ENCODE data around the gene MTCL3.

The MTCL3 gene

GRCh38 chr6:127520066-127520465, 931 bp upstream of the MTCL3 start:
- no TSS peak for BruUV-seq (replicated peaks)
- no peak for FAIRE-seq
- Histone ChIP-seq H3K27ac (ENCODE audit: insufficient read depth, low read depth, low read length) (no peak overlapping the region), H2AFZ (ENCODE audit: low read depth, low read length) (no peak overlapping the region), H3K36me3 (ENCODE audit: control insufficient read depth in 2 of 2, extremely low read depth in 1 of 2, insufficient read depth in 2 of 2, low read length in 2 of 2) (no peaks in the 10 kb centered on the region), H3K27me3 (ENCODE audit: control insufficient read depth in 2 of 2, insufficient read depth in 2 of 2, low read length in 2 of 2) (peaks cover 26 to 49% of the 10 kb centered on the region in 2 experiments), H3K9ac (replicated peaks; ENCODE audit: extremely low read depth, insufficient read depth, low read length) (no peak overlapping the region), H3K79me2 (ENCODE audit: control insufficient read depth, insufficient read depth, low read length) (no peaks in the 10 kb centered on the region), H3K9me1 (replicated peaks; ENCODE audit: control insufficient read depth, extremely low read depth, insufficient read depth, low read length) (no peaks in the 10 kb centered on the region), H3K9me3 (replicated peaks; ENCODE audit: control insufficient read depth, insufficient read depth, low read length) (no peaks in the 10 kb centered on the region), H4K20me1 (replicated peaks; ENCODE audit: control insufficient read depth, extremely low read depth, insufficient read depth, low read length) (no peaks in the 10 kb centered on the region), H3K4me2 (ENCODE audit: insufficient read depth, low read length) (no peak overlapping the region), H3K4me3 (replicated peaks in 1 of 3; ENCODE audit: insufficient read depth in 1 of 3, low read depth in 1 of 3, low read length in 3 of 3) (no peak overlapping the region), H3K4me1 (ENCODE audit: control insufficient read depth, extremely low read depth, insufficient read depth, low read length) (peaks cover 15% of the 10 kb centered on the region)
- ChIA-PET CTCF (interaction anchor here (0.8 to 1.3 kb wide), 4 partner anchors 9 to 56 kb away, joined by 3 to 4 read pairs (median 3); no protein-coding TSS in a partner anchor), POLR2A (no interaction called here)
- DNase-seq (ENCODE audit: low read depth, low spot score) = no peak
- intact Hi-C loops (cut with micrococcal nuclease) (no loop called here), dilution Hi-C loops (cut with MboI; ENCODE audit: extremely low pct_ligation_motif_present, low sequenced_read_pairs) (no loop called here)
- TF ChIP-seq GATA2 (IDR thresholded peaks at IDR 0.05; ENCODE audit: insufficient read depth, insufficient read length, low read depth, low read length) = no peak
- no peak for TF ChIP-seq FOS (IDR thresholded peaks at IDR 0.05; ENCODE audit: borderline replicate concordance, insufficient read depth, low read length)
- TF ChIP-seq POLR2A (IDR thresholded peaks at IDR 0.05; ENCODE audit: low read depth, low read length) = no peak
- TF ChIP-seq MYC (IDR thresholded peaks at IDR 0.05; ENCODE audit: low read depth, low read length) = no peak

- no peaks in the 10 kb centered on the region for H4K20me1 ChIP-seq (replicated peaks; ENCODE audit: control insufficient read depth, extremely low read depth, insufficient read depth, low read length)
- no TSS peak for BruUV-seq (replicated peaks)
- H3K4me1 ChIP-seq (ENCODE audit: control insufficient read depth, extremely low read depth, insufficient read depth, low read length) = peaks cover 15% of the 10 kb centered on the region
- intact Hi-C loops (cut with micrococcal nuclease) = no loop called here
- ChIA-PET CTCF (interaction anchor here (0.6 to 1.3 kb wide), 5 partner anchors 9 to 93 kb away, joined by 3 to 4 read pairs (median 4); no protein-coding TSS in a partner anchor), POLR2A (no interaction called here)
- no peaks in the 10 kb centered on the region for H3K36me3 ChIP-seq (ENCODE audit: control insufficient read depth in 2 of 2, extremely low read depth in 1 of 2, insufficient read depth in 2 of 2, low read length in 2 of 2)
- H3K9ac ChIP-seq (replicated peaks; ENCODE audit: extremely low read depth, insufficient read depth, low read length) = no peak overlapping the region
- dilution Hi-C loops (cut with MboI; ENCODE audit: extremely low pct_ligation_motif_present, low sequenced_read_pairs) = no loop called here
- no peak overlapping the region for H3K27ac ChIP-seq (ENCODE audit: insufficient read depth, low read depth, low read length)
- H3K27me3 ChIP-seq (ENCODE audit: control insufficient read depth in 2 of 2, insufficient read depth in 2 of 2, low read length in 2 of 2) = peaks cover 32 to 55% of the 10 kb centered on the region in 2 experiments
- no peak for TF ChIP-seq POLR2A (IDR thresholded peaks at IDR 0.05; ENCODE audit: low read depth, low read length)
- no peak for TF ChIP-seq FOS (IDR thresholded peaks at IDR 0.05; ENCODE audit: borderline replicate concordance, insufficient read depth, low read length)
- no peak for TF ChIP-seq JUN (IDR thresholded peaks at IDR 0.05; ENCODE audit: borderline replicate concordance, insufficient read depth, insufficient read length, low read depth)
- TF ChIP-seq EZH2 (IDR thresholded peaks at IDR 0.05; ENCODE audit: borderline replicate concordance, low read depth, low read length, severe bottlenecking) = no peak
- no peak for TF ChIP-seq GATA2 (IDR thresholded peaks at IDR 0.05; ENCODE audit: insufficient read depth, insufficient read length, low read depth, low read length)
- no peak for TF ChIP-seq MAX (IDR thresholded peaks at IDR 0.05; ENCODE audit: insufficient read depth, insufficient read length)
- TF ChIP-seq CTCF (IDR thresholded peaks at IDR 0.05; ENCODE audit: extremely low read depth in 1 of 2, insufficient read depth in 1 of 2, low read depth in 1 of 2, low read length in 2 of 2) = no peak
- no peak for TF ChIP-seq POLR2AphosphoS5 (IDR thresholded peaks at IDR 0.05; ENCODE audit: insufficient read depth, low read depth, low read length)
- no peak for TF ChIP-seq MYC (IDR thresholded peaks at IDR 0.05; ENCODE audit: low read depth, low read length)
- DNase-seq (ENCODE audit: low read depth, low spot score) (no peak), FAIRE-seq (no peak)
- no peaks in the 10 kb centered on the region for H3K9me1 ChIP-seq (replicated peaks; ENCODE audit: control insufficient read depth, extremely low read depth, insufficient read depth, low read length)
- H3K9me3 ChIP-seq (replicated peaks; ENCODE audit: control insufficient read depth, insufficient read depth, low read length) = no peaks in the 10 kb centered on the region
- peak overlapping the region; percentile 30 for H2AFZ ChIP-seq (ENCODE audit: low read depth, low read length)
- H3K4me2 ChIP-seq (ENCODE audit: insufficient read depth, low read length) = peak overlapping the region; percentile 10
- H3K4me3 ChIP-seq (replicated peaks in 1 of 3; ENCODE audit: insufficient read depth in 1 of 3, low read depth in 1 of 3, low read length in 3 of 3) = peak overlapping the region in 1 of 3 experiments; percentile 8
- no peaks in the 10 kb centered on the region for H3K79me2 ChIP-seq (ENCODE audit: control insufficient read depth, insufficient read depth, low read length)
Observed at GRCh38 chr6:127519469-127519785, 292 bp upstream of the MTCL3 start.
